HepG2 (cell line): Measurements from ENCODE around the gene GHRH. TPM values are rescaled to one million over a fixed set of nuclear protein-coding genes. Genes with fewer than 3 reads are reported as not detected.

Experiments
- FOXK1 ChIP-seq: sonication (generic); formaldehyde crosslinking; IDR thresholded peaks from 2 replicates; pipeline ENCODE4 v1.4.0; 2020; ENCODE audit warnings: low read depth, missing genetic modification reagents, borderline replicate concordance
- FOXO1 ChIP-seq: sonication (generic); formaldehyde crosslinking; IDR thresholded peaks from 2 replicates; pipeline ENCODE4 v1.4.0; 2020; ENCODE audit warnings: missing genetic modification reagents
- GABPB1 ChIP-seq: IDR thresholded peaks from 2 replicates; pipeline ENCODE4 v1.6.1; 2016; ENCODE audit warnings: mild to moderate bottlenecking, missing genetic modification reagents, moderate library complexity, missing compliant biosample characterization
- GATA4 ChIP-seq: sonication (generic); IDR thresholded peaks from 2 replicates; pipeline ENCODE4 v1.6.1; 2016; ENCODE audit warnings: antibody characterized with exemption, low read depth, borderline replicate concordance
- GZF1 ChIP-seq: sonication (generic); formaldehyde crosslinking; IDR thresholded peaks from 2 replicates; pipeline ENCODE4 v1.5.1; 2020; ENCODE audit warnings: mild to moderate bottlenecking, missing genetic modification reagents
- KDM5B ChIP-seq: sonication (generic); formaldehyde crosslinking; IDR thresholded peaks from 2 replicates; pipeline ENCODE4 v1.4.0; 2020; ENCODE audit warnings: missing genetic modification reagents, mild to moderate bottlenecking, borderline replicate concordance
- MEIS2 ChIP-seq: sonication (generic); formaldehyde crosslinking; IDR thresholded peaks from 2 replicates; pipeline ENCODE4 v1.9.0; 2021; ENCODE audit warnings: mild to moderate bottlenecking, missing genetic modification reagents
- MYNN ChIP-seq: sonication (generic); formaldehyde crosslinking; IDR thresholded peaks from 2 replicates; pipeline ENCODE4 v1.4.0; 2020; ENCODE audit warnings: mild to moderate bottlenecking, low read depth, missing genetic modification reagents
- NFKB2 ChIP-seq: sonication (generic); formaldehyde crosslinking; IDR thresholded peaks from 2 replicates; pipeline ENCODE4 v1.4.0; 2020; ENCODE audit warnings: missing genetic modification reagents, borderline replicate concordance
- NPAS2 ChIP-seq: sonication (generic); formaldehyde crosslinking; IDR thresholded peaks from 2 replicates; pipeline ENCODE4 v1.8.0; 2022; ENCODE audit warnings: mild to moderate bottlenecking, missing genetic modification reagents, borderline replicate concordance
- PCBP1 ChIP-seq: fragments of 200-400 bp; formaldehyde crosslinking; IDR thresholded peaks from 2 replicates; pipeline ENCODE4 v1.6.1; 2017; ENCODE audit warnings: mild to moderate bottlenecking, low read depth, low read length, borderline replicate concordance
- PITX1 ChIP-seq: sonication (generic); formaldehyde crosslinking; IDR thresholded peaks from 2 replicates; pipeline ENCODE4 v1.5.1; 2020; ENCODE audit warnings: mild to moderate bottlenecking, missing genetic modification reagents
- SALL1 ChIP-seq: sonication (generic); formaldehyde crosslinking; IDR thresholded peaks from 2 replicates; pipeline ENCODE4 v1.8.0; 2022; ENCODE audit warnings: mild to moderate bottlenecking, missing genetic modification reagents
- SAP130 ChIP-seq: IDR thresholded peaks from 2 replicates; pipeline ENCODE4 v1.6.1; 2016; ENCODE audit warnings: low read depth
- TARDBP ChIP-seq: sonication (generic); formaldehyde crosslinking; IDR thresholded peaks from 2 replicates; pipeline ENCODE4 v1.8.0; 2022; ENCODE audit warnings: mild to moderate bottlenecking, missing genetic modification reagents
- TEAD2 ChIP-seq: sonication (generic); formaldehyde crosslinking; IDR thresholded peaks from 2 replicates; pipeline ENCODE4 v1.9.0; 2021; ENCODE audit warnings: missing genetic modification reagents
- WIZ ChIP-seq: sonication (generic); formaldehyde crosslinking; IDR thresholded peaks from 2 replicates; pipeline ENCODE4 v1.5.1; 2020; ENCODE audit warnings: mild to moderate bottlenecking, missing genetic modification reagents
- ZNF205 ChIP-seq: IDR thresholded peaks from 2 replicates; pipeline ENCODE4 v1.6.1; 2018; ENCODE audit warnings: missing biosample characterization, missing genetic modification reagents
- ZNF263 ChIP-seq: sonication (generic); formaldehyde crosslinking; IDR thresholded peaks from 2 replicates; pipeline ENCODE4 v1.4.0; 2020; ENCODE audit warnings: missing genetic modification reagents
- ZNF264 ChIP-seq: sonication (generic); formaldehyde crosslinking; IDR thresholded peaks from 2 replicates; pipeline ENCODE4 v1.4.0; 2020; ENCODE audit warnings: missing genetic modification reagents
- ZNF317 ChIP-seq: sonication (generic); formaldehyde crosslinking; IDR thresholded peaks from 2 replicates; pipeline ENCODE4 v1.5.0; 2020; ENCODE audit warnings: mild to moderate bottlenecking, missing genetic modification reagents
- ZNF644 ChIP-seq: IDR thresholded peaks from 2 replicates; pipeline ENCODE4 v1.6.1; 2016; ENCODE audit warnings: low read depth
- polyA plus RNA-seq, 8 experiments: library from polyadenylated mRNA; depleted of rRNA in 3 of 8; stranded (reverse) in 7 of 8; unstranded in 1 of 8; fragments of >200 nt; fragmentation: Illumina TruSeq in 4 of 8; extraction: Trizol in 4 of 8; gene quantifications; 2 replicates each; pipeline versions ENCODE4 v1.2.1 to v1.2.3, GENCODE V29; 2011 to 2016; ENCODE audit warnings: low read depth in 4 of 8, missing spikeins in 1 of 8, mixed read lengths in 1 of 8; ENCODE audit not compliant: insufficient read depth in 1 of 8
- total RNA-seq, 5 experiments: library from RNA; depleted of rRNA; stranded (reverse); fragments of >200 nt; fragmentation: Illumina TruSeq; extraction: Trizol; gene quantifications; 2 replicates each; pipeline ENCODE4 v1.2.3, GENCODE V29; 2016; ENCODE audit warnings: low read depth in 1 of 5
- TF ChIP-seq, protein P1 (sequence below): sonication (generic); formaldehyde crosslinking; IDR thresholded peaks from 2 replicates; pipeline ENCODE4 v1.4.0; 2020; ENCODE audit warnings: mild to moderate bottlenecking, missing genetic modification reagents
- TF ChIP-seq, protein P2 (sequence below): sonication (generic); formaldehyde crosslinking; conservative IDR thresholded peaks from 2 replicates; pipeline ENCODE4 v1.4.0; 2020; ENCODE audit warnings: missing genetic modification reagents

The GHRH gene
- total and polyA plus RNA-seq, 2 of the 13 experiments (the other 11 are each of a cell fraction or from before 2014, with no cell fraction given) = not detected

DNA sequence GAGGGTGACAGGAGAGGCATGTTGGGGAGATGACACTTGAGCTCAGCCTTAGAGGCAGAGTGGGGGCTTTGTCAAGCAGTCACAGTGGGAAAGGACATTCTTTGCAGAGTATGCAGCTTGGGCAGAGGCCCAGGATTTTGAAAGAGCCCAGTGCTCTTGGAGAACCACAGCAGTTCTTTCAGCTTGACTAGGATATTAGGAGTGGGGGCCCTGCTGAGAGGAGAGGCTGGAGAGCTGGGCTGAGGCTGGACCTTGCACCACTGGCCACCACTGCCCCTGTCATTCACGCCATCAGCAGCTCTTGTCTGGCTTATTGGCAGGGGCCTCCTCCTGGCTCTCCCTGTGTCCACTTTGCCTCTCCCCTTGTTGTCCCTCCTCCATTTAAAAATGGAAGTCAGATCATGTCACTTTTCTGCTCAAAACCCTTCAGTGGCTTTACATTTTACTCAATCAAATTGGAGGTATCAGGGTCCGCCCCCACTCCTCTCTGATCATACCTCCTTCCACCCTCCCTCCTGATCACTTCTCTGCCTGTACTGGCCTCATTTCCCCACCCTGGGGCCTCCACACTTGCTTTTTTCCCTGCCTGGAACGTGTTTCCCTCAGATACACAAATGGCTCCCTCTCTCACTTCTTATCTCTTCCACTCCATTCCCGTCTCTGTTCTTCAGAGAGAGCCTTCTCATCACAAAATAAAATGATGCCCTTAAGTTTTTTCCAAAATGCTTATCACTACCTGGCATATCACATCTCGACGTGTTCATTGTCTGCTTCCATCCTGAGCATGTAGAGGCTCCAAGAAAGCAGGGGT is 38.3 kb upstream of the GHRH start (continued):
- peak; percentile 69; the same call in 1 of the 2 replicates for TF ChIP-seq WIZ (CRISPR knock-in tag)
- 0 out of 2 replicates have a peak, but pooled peaks have one; percentile 34 for TF ChIP-seq TARDBP (CRISPR knock-in tag)
- TF ChIP-seq SAP130 = 0 out of 2 replicates have a peak, but pooled peaks have one; percentile 48
- no peak for TF ChIP-seq GZF1
- TF ChIP-seq FOXK1 = 0 out of 2 replicates have a peak, but pooled peaks have one; percentile 24
- TF ChIP-seq ZNF264 = peak; percentile 86
- no peak for TF ChIP-seq TEAD2 (CRISPR knock-in tag)
- peak; percentile 60; the same call in 1 of the 2 replicates for TF ChIP-seq KDM5B (CRISPR knock-in tag)
- TF ChIP-seq NFKB2 (CRISPR knock-in tag) = peak; percentile 65; the same call in 1 of the 2 replicates
- TF ChIP-seq ZNF644 = peak; percentile 72
- no peak for TF ChIP-seq ZNF317 (CRISPR knock-in tag)
- TF ChIP-seq, protein P1, sequence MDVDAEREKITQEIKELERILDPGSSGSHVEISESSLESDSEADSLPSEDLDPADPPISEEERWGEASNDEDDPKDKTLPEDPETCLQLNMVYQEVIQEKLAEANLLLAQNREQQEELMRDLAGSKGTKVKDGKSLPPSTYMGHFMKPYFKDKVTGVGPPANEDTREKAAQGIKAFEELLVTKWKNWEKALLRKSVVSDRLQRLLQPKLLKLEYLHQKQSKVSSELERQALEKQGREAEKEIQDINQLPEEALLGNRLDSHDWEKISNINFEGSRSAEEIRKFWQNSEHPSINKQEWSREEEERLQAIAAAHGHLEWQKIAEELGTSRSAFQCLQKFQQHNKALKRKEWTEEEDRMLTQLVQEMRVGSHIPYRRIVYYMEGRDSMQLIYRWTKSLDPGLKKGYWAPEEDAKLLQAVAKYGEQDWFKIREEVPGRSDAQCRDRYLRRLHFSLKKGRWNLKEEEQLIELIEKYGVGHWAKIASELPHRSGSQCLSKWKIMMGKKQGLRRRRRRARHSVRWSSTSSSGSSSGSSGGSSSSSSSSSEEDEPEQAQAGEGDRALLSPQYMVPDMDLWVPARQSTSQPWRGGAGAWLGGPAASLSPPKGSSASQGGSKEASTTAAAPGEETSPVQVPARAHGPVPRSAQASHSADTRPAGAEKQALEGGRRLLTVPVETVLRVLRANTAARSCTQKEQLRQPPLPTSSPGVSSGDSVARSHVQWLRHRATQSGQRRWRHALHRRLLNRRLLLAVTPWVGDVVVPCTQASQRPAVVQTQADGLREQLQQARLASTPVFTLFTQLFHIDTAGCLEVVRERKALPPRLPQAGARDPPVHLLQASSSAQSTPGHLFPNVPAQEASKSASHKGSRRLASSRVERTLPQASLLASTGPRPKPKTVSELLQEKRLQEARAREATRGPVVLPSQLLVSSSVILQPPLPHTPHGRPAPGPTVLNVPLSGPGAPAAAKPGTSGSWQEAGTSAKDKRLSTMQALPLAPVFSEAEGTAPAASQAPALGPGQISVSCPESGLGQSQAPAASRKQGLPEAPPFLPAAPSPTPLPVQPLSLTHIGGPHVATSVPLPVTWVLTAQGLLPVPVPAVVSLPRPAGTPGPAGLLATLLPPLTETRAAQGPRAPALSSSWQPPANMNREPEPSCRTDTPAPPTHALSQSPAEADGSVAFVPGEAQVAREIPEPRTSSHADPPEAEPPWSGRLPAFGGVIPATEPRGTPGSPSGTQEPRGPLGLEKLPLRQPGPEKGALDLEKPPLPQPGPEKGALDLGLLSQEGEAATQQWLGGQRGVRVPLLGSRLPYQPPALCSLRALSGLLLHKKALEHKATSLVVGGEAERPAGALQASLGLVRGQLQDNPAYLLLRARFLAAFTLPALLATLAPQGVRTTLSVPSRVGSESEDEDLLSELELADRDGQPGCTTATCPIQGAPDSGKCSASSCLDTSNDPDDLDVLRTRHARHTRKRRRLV = no peak
- TF ChIP-seq MEIS2 = peak; percentile 63; the same call in 1 of the 2 replicates
- TF ChIP-seq NPAS2 = no peak
- TF ChIP-seq, protein P2, sequence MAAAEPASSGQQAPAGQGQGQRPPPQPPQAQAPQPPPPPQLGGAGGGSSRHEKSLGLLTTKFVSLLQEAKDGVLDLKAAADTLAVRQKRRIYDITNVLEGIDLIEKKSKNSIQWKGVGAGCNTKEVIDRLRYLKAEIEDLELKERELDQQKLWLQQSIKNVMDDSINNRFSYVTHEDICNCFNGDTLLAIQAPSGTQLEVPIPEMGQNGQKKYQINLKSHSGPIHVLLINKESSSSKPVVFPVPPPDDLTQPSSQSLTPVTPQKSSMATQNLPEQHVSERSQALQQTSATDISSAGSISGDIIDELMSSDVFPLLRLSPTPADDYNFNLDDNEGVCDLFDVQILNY (CRISPR knock-in tag) = no peak
- TF ChIP-seq ZNF263 (CRISPR knock-in tag) = no peak
- no peak for TF ChIP-seq PCBP1
- no peak for TF ChIP-seq GABPB1 (CRISPR knock-in tag)
- peak; percentile 58; the same call in 1 of the 2 replicates for TF ChIP-seq PITX1
- TF ChIP-seq FOXO1 (CRISPR knock-in tag) = 0 out of 2 replicates have a peak, but pooled peaks have one; percentile 21
- TF ChIP-seq ZNF205 (CRISPR knock-in tag) = peak; percentile 98
- TF ChIP-seq MYNN (CRISPR knock-in tag) = no peak
- no peak for TF ChIP-seq GATA4
- TF ChIP-seq SALL1 = peak; percentile 54; the same call in 1 of the 2 replicates
